A673 (cell line): Measurements from ENCODE around the gene GOLGA3. TPM values are rescaled to one million over a fixed set of nuclear protein-coding genes. Genes with fewer than 3 reads are reported as not detected.

Source experiments
- BruUV-seq: library from RNA; stranded (reverse); fragments of 400-500 nt; replicated peaks from 2 replicates; lab custom pipeline; 2021; lab: Mats Ljungman, UMichigan
- CTCF ChIA-PET: fragments of 300-600 bp; sonication (Branson Sonifier 250); formaldehyde crosslinking; loops from one replicate; lab custom pipeline; 2022; ENCODE audit warnings: antibody characterized with exemption; lab: Charles Lee
- POLR2A ChIA-PET: fragments of 300-600 bp; sonication (Branson Sonifier 250); formaldehyde crosslinking; loops from one replicate; lab custom pipeline; 2022; ENCODE audit warnings: antibody characterized with exemption; ENCODE audit not compliant: low non-redundant PET; lab: Charles Lee
- DNase-seq: peaks from one replicate; pipeline ENCODE4 v3.0.0-alpha.2; 2015; ENCODE audit warnings: low spot score
- H3K27ac ChIP-seq: fragments of 200-600 bp; sonication (generic); 2 replicates; pipeline ENCODE4 v1.5.1; 2016; ENCODE audit warnings: mixed run types, low read depth, mild to moderate bottlenecking, mixed read lengths, antibody characterized with exemption, low read length; ENCODE audit not compliant: poor library complexity, severe bottlenecking
- H3K27me3 ChIP-seq: fragments of 200-600 bp; sonication (generic); replicated peaks from 2 replicates; pipeline ENCODE4 v1.6.1; 2017; ENCODE audit warnings: mixed run types, low read depth, mild to moderate bottlenecking, mixed read lengths, antibody characterized with exemption, low read length; ENCODE audit not compliant: insufficient read depth, poor library complexity
- H3K36me3 ChIP-seq: fragments of 200-600 bp; sonication (generic); 2 replicates; pipeline ENCODE4 v1.6.1; 2016; ENCODE audit warnings: mixed run types, mild to moderate bottlenecking, mixed read lengths, antibody characterized with exemption, low read length; ENCODE audit not compliant: insufficient read depth, poor library complexity, severe bottlenecking
- H3K4me1 ChIP-seq: fragments of 200-600 bp; sonication (generic); 2 replicates; pipeline ENCODE4 v1.6.1; 2017; ENCODE audit warnings: mixed run types, mild to moderate bottlenecking, mixed read lengths, antibody characterized with exemption, low read length; ENCODE audit not compliant: insufficient read depth, poor library complexity, severe bottlenecking
- H3K4me3 ChIP-seq: fragments of 200-600 bp; sonication (generic); 2 replicates; pipeline ENCODE4 v1.5.1; 2016; ENCODE audit warnings: low read depth, mixed run types, mild to moderate bottlenecking, mixed read lengths, low read length; ENCODE audit not compliant: poor library complexity, severe bottlenecking
- H3K9me3 ChIP-seq: fragments of 200-600 bp; sonication (generic); 2 replicates; pipeline ENCODE4 v1.6.1; 2016; ENCODE audit warnings: mixed run types, low read depth, mild to moderate bottlenecking, mixed read lengths, antibody characterized with exemption, low read length; ENCODE audit not compliant: poor library complexity, severe bottlenecking
- CTCF ChIP-seq: fragments of 300-800, 200-600 bp; sonication (generic); conservative IDR thresholded peaks from 2 replicates; pipeline ENCODE4 v1.5.1; 2017; ENCODE audit warnings: low read depth, mild to moderate bottlenecking, antibody characterized with exemption, low read length, moderate library complexity, mixed read lengths
- EZH2 ChIP-seq: fragments of 200-600 bp; sonication (generic); IDR thresholded peaks from 2 replicates; pipeline ENCODE4 v1.6.1; 2017; ENCODE audit warnings: borderline replicate concordance, low read depth, mild to moderate bottlenecking, mixed read lengths, antibody characterized with exemption, low read length; ENCODE audit not compliant: poor library complexity, severe bottlenecking
- intact Hi-C: fragments of 100-400 bp; cut with micrococcal nuclease; formaldehyde crosslinking; loops from one replicate; pipeline ENCODE4 v1.10.0; 2022; ENCODE audit not compliant: unreplicated experiment
- total RNA-seq: library from RNA; stranded (reverse); gene quantifications from 2 replicates; pipeline ENCODE4 v1.2.3, GENCODE V29; 2021

GOLGA3 gene
- total RNA-seq, 1 experiment from 2014 or later: 58.4 TPM

- no TSS peak for BruUV-seq
- DNase-seq: no peak
- Histone ChIP-seq H3K27ac (no peak overlapping the region), H3K4me3 (no peak overlapping the region), H3K4me1 (no peaks in the 10 kb centered on the region), H3K9me3 (no peaks in the 10 kb centered on the region), H3K36me3 (peaks cover 48% of the 10 kb centered on the region), H3K27me3 (no peaks in the 10 kb centered on the region)
- ChIA-PET POLR2A (no interaction called here), CTCF (no interaction called here)
- TF ChIP-seq EZH2: no peak
- TF ChIP-seq CTCF: no peak
- intact Hi-C loops: no loop called here
These were observed 53.9 kb downstream of the GOLGA3 start for GRCh38 chr12:132774646-132775275.

GRCh38 chr12:132774159-132774558, 54.5 kb downstream of the GOLGA3 start:
- BruUV-seq: no TSS peak
- Histone ChIP-seq H3K36me3 (peaks cover 42% of the 10 kb centered on the region), H3K4me3 (no peak overlapping the region), H3K4me1 (no peaks in the 10 kb centered on the region), H3K27me3 (no peaks in the 10 kb centered on the region), H3K27ac (no peak overlapping the region), H3K9me3 (no peaks in the 10 kb centered on the region)
- ChIA-PET CTCF (no interaction called here), POLR2A (no interaction called here)
- no peak for DNase-seq
- TF ChIP-seq EZH2: no peak
- no peak for TF ChIP-seq CTCF
- intact Hi-C loops: no loop called here

GRCh38 chr12:132773077-132773955, 55.4 kb downstream of the GOLGA3 start:
- Histone ChIP-seq H3K27me3 (no peaks in the 10 kb centered on the region), H3K4me3 (no peak overlapping the region), H3K36me3 (peaks cover 42% of the 10 kb centered on the region), H3K9me3 (no peaks in the 10 kb centered on the region), H3K4me1 (no peaks in the 10 kb centered on the region), H3K27ac (no peak overlapping the region)
- no peak for DNase-seq
- no TSS peak for BruUV-seq
- POLR2A ChIA-PET: no interaction called here
- intact Hi-C loops: no loop called here
- no peak for TF ChIP-seq CTCF
- TF ChIP-seq EZH2: no peak
- CTCF ChIA-PET: no interaction called here
